M059J (cell line): ENCODE data around the gene MYO1E. TPM values are rescaled to one million over a fixed set of nuclear protein-coding genes. Genes with fewer than 3 reads are reported as not detected.
A peak's percentile ranks its signal among the peaks of the same experiment; 100 is the strongest.
"Not testable (repeated sequence)": the region's sequence is repeated elsewhere in the genome, so short reads cannot be mapped to it uniquely, and the experiment has no call there.

Experiments
- DNase-seq: peaks from one replicate; pipeline ENCODE4 v3.0.0-alpha.2; 2012; ENCODE audit warnings: low read depth
- total RNA-seq: library from RNA; depleted of rRNA; stranded (reverse); fragments of >200 nt; shearing (Covaris generic); gene quantifications from 2 replicates; pipeline ENCODE4 v1.2.3, GENCODE V29; 2014

Gene MYO1E
- total RNA-seq, 1 experiment from 2014 or later = 131 TPM

DNA sequence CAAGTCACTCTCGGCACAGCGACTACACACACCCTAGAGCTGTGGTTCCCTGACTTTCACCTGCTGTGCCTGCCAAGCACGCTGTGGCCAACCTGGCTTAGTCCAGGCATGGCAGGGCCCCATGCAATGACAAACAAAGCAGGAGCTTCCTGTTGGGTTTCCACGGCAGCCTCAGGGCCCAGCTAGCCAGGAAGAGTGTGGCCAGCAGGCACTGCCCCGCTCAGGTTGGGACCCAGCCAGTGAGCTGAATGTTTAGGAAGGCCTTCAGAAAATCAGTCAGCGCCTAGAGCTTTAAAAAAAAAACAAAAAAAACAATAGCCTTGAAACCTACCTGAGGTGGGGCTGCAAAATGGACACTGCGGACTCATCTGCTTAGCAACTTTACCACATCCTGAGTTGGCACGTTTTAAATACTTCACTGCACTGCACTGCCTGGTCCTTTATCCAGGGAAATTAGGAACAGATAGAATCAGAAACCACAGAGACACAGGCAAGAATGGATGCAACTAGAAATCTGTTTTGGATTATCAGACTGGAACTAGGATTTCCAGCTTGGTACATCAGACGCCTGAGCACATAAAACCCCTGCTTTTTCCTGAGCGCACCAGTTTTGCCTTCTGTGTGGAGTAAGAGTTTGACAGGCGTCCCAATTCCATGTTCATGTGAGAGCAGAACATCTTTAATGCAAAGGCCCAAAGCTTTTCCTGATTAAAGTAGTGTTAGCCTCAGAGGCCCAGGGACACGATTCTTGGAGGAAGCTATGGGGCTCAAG is 202.2 kb downstream of the MYO1E start:
- DNase-seq = peak; percentile 97

DNA sequence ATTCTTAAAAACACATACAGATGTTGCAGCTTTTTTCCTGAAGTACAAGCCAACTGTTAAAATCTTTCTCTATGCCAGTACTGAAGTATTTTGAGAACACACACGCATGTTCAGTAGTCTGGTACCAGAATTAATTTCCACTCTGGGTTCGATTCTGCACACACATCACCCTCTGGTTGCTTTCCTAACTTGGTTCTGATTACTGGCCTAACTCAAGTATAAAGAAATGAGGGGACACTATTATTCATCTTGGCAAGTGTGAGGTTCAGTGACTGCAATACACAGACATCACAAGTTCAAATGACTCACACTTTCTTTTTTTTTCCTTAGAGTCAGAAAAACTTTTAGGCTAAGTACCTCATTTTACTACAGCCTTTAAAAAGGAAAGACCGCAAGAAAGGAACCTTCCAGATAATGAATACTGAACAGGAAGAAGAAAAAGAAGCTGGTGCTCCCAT is 203.4 kb downstream of the MYO1E start:
- peak; percentile 87 for DNase-seq

DNA sequence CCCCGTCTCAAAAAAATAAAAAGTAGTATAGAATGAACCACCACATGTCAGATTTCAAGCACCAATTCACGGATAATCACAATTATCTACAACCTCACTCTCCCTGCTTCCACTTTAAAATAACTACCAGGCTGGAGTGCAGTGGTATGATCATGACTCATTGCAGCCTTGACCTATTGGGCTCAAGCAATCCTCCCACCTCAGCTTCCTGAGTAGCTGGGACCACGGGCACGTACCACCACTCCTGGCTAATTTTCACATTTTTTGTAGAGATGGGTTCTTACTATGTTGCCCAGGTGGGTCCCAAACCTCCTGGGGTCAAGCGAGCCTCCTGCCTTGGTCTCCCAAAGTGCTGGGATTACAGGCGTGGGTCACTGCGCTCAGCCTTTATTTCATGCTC is 204.1 kb downstream of the MYO1E start:
- peak; percentile 75 for DNase-seq

DNA sequence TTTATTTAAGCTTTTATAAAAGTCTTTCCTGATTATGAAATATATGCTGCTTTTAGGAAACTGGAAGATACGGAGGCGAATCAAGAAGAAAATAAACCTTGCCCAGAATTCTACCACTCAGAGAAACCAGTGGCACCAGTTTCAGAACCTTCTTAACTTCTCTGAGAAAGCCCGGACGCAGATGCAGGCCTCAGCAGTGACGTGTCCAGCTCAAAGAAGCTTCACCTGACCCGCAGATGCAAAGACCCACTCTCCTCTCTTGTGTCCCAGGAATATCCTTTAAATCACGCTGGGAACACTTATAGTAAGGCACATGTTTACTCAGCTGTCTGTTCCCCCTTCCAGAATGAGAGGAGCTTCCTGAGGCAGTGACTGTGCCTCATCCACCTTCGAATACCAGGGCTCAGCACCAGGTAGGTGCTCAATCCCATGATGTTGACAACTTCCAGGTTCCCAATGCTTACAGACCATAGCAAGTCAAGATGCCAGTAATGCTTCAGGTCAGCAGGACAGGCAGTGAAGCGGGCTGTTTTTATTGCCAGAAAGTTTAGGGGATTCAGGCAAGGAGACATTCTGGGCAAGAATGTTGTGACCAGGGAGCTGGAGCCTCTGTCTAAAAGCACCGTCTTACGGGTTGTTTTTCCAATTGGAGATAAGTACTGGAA is 205.9 kb downstream of the MYO1E start:
- no peak for DNase-seq

DNA sequence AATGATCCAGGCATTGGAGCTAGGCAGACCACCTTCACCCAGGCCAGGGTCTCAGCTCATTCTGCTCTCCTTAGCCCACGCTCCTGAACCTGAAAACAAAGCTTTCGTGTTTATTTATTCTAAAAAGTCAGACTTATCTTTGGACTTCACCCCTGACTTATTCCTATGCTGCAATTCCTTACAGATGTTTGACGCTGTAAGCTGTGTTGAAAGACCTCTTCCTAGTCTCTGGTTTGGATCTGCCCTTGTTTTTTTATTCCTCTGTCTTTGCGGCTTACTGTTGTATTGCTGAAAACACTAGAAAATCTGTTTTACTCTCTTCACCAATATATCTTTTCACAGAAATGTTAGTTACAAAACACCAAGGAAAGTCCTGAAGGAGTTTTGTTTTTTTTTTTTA is 206.5 kb downstream of the MYO1E start:
- DNase-seq = no peak

DNA sequence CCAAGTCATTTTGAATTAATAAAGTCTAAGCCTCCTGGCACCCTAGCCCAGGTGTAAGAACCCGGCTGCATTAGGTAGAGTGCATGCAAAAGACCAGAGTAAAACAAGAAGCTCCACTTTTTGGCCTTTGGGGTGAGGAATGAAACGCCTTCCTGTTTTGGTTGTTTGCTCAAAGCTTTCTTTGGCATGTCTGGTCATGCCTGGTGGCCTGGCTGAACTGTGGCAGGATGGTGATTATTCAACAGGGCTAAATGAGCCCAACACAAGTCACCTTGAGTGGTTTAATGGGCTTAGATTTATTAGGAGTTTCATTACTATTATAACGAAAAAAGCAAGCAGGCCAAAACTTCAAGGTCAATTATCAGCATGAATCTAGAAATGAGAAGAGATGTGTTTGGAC is 206.9 kb downstream of the MYO1E start:
- no peak for DNase-seq

DNA sequence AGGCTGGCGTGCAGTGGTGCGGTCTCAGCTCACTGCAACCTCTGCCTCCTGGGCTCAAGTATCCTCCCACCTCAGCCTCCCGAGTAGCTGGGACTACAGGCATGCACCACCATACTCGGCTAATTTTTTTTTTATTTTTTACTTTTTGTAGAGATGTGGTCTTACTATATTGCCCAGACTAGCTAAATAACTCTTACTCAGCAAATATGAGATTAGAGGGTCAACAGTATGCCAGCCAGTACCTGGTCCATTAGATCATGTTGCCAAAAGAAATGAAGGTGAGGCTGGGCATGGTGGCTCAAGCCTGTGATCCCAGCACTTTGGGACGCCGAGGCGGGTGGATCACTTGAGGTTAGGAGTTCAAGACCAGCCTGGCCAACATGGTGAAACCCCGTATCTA is 210.6 kb downstream of the MYO1E start:
- DNase-seq = not testable (repeated sequence)

DNA sequence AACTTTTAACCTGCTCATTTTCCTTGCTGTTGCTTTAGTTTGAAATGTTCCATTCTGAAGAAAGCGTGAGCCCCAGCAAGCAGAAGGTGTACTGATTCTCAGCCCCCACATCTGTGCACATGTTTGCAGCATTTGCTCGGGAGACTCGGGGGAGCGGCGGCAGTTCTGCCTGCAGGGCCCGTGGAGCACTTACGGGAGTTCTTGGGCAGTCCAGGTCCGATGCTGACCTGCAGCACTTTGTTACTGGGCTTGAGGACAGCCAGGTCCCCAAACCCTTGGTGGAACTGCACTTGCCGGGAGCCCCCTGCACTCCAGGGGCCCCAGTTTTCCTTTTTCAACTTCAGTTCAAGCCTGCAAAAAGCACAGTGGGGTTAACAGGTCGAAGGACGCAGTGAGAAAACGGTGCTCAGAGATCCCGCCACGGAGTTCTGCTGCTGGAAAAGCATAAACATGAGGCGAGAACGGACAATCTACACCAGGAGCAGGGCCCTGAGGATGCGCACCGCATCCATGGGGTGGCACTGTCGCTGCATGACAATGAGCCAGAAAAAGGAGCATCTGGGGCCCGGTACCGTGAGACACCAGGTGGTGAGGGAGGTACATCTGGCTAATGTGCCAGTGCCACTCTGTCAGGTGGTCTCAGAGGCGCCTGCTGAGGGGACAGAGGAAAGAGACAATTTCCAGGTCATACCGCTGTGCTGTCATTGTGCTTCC is 211.6 kb downstream of the MYO1E start:
- DNase-seq = no peak

DNA sequence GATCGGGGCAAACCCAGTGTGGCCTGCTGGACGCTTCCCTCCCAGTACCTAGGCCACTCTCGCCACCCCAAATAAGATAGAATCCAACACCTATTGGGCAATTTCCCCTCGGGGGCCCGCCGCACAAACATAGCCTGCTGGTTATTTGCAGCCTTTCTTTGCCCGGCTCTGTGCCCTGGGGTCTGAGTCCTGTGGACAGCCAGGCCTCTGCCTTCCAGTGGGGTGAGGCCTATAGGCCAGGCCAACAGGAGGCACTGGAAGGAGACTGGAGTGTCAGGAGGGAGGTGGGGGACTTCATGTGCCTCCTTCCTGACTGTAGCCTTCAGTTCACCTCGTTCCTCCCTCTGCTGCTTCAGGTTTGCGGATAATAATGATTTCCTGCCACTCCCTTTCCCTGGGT is 213.5 kb downstream of the MYO1E start:
- DNase-seq = no peak

DNA sequence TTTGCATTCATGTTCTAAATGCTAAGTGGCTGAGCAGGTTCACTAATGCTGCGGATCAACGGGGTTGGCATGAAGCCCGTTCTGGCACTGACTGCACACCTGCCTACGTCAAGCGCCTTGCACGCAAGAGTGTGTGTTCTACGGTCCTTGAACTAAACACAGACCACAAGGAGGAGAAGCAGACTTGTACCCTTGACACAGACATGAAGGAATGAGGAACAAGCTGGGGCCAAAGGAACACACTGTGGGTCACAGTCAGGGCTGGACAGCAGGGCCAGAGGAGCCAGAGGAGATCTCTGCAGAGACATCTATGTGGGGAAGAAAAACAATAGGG is 214.0 kb downstream of the MYO1E start:
- DNase-seq = no peak

DNA sequence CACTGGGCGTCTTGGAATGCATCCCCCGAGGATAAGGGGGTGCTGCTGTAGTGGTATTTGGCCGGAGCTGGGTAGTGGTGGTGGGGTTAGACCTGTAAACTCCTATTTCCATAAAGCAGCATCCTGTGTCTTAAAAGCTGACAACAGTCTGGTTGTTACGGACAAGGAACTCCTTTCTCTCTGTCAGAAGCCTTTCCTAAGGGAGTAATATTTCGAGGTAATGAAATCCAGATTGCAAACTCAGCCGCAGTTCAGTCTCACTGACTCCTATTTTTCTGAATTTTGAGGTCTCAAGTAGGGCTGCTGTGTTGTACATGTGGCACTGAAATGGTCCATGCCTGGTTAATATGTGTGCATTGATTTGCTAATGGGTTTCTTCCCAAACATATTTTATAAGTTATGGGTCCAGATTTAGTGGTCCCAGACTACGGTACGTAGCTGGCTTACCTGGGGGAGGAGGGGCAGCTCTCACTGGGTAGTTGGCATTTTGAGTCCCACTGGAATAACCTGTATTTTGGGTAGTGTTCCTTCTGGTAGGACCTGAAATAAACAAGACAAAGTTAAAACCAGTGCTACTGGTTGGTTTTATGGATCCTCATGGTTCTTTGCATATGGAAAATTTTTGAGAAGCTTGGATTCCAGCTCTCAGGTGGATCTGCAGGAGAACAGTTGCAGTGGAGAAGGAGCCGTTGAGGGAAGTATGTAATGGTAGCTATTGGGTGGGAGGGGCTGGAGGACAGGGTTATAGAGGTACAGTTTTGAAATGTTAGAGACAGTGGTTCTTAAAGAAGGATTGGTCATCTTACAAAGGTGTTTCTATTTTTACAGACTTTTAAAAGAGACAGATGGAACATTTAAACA is 214.6 kb downstream of the MYO1E start:
- no peak for DNase-seq

DNA sequence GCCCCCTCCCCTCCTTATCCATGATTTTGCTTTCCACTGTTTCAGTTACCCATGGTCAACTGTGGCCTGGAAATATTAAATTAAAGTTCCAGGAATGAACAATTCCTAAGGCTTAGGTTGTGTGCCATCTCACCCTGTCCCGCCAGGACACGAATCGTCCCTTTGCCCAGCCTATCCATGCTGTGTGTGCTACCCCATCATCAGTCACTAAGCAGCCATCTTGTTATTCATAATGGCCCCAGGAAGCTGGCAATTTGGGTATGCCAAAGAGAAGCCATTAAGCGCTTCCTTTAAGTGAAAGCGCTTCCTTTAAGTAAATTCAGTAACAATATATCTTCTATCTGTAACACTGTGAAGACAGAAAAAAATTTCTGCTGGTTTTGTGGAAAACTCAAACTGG is 215.3 kb downstream of the MYO1E start:
- DNase-seq = no peak

DNA sequence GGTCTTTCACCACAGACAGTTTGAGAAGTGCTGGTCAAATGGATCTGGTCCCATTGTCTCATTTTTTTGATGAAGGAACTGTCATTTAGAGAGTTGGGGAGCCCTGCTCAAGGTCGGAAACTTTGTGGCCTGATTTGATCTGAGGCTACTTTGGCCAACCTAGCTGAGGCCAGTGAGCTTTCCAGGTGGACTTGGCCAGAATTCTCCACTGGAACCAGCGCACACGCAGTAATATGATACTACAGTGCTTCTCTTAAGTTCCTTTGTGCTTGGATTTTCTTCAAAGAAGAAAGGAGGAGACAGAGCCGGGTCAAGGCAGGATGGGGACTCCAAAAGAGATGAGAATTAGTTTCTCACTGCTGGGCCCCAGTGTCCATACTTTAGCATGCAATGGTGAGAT is 217.2 kb downstream of the MYO1E start:
- no peak for DNase-seq

DNA sequence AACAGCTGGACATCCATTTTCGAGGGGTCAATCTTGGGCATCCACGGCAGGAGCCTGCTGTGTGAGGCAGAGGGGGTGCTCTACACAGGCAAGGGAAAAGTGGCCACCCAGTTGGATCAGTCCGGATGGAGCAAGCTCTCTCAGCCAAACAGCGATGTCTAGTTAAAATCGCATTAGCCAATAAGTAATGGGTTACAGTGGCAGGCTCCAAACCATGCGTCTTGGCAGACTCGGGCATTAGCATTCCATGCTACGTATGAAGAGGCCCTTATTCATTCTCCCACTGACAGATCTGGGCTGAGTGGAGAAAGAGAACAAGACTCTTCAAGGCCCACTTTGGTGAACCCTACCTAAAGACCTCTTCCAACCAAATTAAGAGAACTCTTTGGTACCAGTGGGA is 218.4 kb downstream of the MYO1E start:
- DNase-seq = no peak

DNA sequence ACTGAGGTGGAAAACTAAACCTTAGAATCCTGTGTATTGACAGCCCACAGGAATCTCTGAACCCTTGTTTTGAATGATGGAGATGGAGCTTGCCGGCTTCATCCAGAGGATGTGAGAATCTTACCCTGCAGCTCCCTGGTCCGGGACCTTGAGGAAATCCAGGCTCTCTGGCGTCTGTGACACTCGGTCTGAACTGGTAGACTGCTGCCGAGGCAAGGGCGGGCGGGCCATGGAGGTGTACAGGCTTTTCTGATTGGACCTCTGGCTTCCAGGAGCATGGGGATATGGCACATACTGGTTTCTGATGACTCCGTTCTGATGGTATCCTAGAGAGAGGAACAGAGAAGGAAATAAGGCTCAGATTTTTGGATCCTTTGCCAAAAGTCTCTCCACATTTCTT is 219.2 kb downstream of the MYO1E start:
- no peak for DNase-seq

DNA sequence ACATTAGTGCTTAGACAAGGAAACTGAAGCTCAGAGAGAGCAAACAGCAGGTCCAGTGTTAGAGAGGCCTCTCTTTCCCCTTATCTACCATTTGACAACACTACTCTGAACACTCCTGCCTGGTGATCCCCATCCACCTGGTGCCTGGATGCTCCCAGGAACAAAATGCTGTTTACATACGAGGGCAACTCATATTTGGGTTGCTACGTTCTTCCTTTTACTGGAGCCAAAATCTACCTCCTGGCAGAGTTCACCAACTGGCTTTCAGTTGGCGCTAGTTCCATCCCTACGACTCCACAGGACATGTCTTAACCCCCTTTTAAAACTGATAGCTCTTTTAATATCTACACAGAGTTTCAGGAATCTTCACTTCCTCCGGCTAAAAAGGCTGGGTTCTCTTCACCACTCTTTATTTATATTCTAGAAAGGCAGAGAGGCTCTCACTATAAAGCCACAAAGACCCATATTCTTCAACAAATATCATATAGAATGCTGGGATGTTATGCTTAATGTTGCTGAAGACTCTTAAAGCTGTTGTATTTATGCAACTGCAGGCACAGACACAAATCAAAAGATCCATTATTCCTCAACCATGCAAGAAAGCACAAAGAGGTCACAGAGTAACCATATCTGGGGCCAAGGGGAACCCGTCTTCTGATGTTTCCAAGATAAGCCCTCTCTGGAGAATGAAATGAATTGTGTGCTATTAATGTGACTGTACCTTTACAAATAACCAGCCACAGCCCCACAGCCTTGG is 219.8 kb downstream of the MYO1E start:
- DNase-seq = no peak

DNA sequence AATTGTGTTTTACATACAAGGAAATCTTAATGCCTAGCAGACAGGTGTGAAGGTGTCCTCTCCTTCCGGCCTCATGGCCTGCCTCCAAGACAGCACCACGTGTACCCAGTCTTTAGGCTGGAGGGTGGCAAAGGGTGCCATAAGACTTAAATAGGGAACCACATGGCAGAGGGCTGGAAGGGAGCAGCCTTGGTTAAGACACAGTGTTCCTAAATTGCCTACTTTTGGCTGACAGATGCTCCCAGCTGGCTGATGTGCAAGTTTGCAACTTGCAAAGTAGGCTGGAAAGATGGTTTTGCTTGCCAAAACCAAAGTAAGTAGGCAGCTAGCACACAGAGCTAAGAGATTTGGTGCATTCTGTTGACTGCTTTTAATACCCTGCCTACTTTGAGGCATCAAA is 222.5 kb downstream of the MYO1E start:
- DNase-seq = no peak

DNA sequence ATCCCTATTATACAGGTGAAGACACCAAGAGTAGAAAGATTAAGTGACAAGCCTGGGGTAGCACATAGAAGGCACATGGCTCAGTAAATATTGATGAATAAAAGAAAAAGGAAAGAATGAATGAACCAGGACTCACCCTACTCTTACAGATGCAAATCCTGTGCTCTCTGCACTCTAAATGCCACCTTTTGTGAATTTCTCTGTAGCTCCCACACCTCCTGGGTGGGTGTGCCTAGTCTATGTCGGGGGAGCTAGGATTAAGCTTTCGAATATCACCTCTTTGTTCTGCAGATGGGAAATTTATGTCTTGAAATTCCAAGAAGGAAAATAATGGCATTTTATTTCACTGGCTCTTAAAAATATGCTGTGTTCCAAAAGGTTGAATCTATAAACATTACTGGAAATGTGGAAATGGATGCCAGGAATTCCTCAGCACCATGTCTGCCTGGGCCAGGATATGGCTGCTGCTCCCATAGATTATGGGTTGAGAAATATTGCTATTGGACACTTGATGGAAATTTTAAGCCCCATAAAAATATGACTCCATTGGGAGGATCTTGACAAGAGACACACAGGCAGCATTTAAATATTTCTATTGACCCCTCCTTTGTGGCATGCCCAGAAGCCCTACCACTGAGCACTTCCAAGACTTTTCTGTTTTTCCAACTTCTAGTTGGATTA is 224.4 kb downstream of the MYO1E start:
- no peak for DNase-seq

DNA sequence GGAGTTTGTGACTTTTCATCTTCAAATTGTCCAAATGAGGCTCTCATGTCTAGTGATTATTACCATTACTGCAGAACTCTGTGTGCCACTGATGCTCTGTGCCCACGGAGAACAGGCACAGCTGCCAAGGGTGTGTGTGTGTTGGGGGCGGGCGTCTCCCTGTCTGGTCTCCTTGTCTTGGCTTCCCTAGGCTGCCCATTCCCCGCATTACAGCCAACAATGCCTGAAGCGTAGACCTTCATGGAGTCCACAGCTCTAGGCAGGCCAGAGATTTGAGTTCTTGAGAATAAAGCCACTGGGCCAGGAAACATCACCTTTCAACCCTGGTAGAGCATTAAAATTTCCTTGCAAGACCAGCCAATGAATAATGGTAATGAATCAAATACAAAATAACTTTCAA is 225.0 kb downstream of the MYO1E start:
- DNase-seq = no peak

DNA sequence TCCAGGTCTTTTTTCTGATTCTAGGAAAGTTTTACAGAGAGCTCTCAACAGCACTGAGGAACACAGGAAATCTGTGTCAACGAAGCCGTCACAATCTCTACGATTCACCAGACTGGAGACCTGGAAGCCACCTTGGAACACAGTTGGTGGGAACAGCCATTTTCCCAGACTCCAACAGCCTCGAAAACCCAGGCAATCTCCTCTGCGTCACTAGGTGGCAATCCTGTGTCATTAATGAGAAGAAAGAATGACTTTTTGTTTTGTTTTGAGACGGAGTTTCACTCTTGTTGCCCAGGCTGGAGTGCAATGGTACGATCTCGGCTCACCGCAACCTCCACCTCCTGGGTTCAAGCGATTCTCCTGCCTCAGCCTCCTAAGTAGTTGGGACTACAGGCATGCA is 228.1 kb downstream of the MYO1E start:
- not testable (repeated sequence) for DNase-seq

DNA sequence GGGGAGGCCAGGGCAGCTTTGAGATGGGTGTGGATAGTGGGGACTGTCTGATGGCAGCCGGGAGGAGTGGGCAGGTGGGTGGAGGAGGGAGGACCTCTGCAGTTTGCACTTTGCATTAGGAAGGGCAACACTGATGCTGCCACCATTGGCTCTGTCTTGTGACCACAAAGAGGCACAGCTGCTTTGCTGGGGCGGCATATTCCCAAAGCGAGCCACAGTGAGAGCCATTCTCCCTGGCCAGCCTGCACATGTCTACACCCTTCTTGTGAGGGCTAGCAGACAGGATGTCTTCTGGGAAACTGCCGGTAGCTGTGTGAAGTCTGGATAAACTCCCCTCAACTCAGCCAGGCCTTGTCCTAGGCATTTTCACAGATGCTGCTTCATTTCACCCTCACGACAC is 229.4 kb downstream of the MYO1E start:
- DNase-seq = no peak
